GM18498 (cell line): ENCODE results near the gene ZCCHC24.

Experiments used
- ATAC-seq: cut with Tn5 transposase; IDR thresholded peaks from one replicate; pipeline ENCODE4 v1.9.1; 2021; ENCODE audit warnings: mild to moderate bottlenecking, moderate library complexity; ENCODE audit not compliant: unreplicated experiment

Gene ZCCHC24

GRCh38 chr10:79433324-79434222, 11.9 kb downstream of the ZCCHC24 start:
- no peak for ATAC-seq

- ATAC-seq = no peak
These were observed 13.3 kb downstream of the ZCCHC24 start for GRCh38 chr10:79431891-79432831.

GRCh38 chr10:79431428-79431827, 14.0 kb downstream of the ZCCHC24 start:
- no peak for ATAC-seq

- ATAC-seq = no peak
These were observed 14.5 kb downstream of the ZCCHC24 start for GRCh38 chr10:79430936-79431335.

GRCh38 chr10:79430325-79430905, 15.0 kb downstream of the ZCCHC24 start:
- no peak for ATAC-seq

GRCh38 chr10:79429751-79430150, 15.7 kb downstream of the ZCCHC24 start:
- no peak for ATAC-seq

- ATAC-seq = no peak
These were observed 17.5 kb downstream of the ZCCHC24 start for GRCh38 chr10:79427965-79428364.

- ATAC-seq = no peak
These were observed 20.3 kb downstream of the ZCCHC24 start for GRCh38 chr10:79425074-79425532.

GRCh38 chr10:79424221-79425073, 21.0 kb downstream of the ZCCHC24 start:
- no peak for ATAC-seq

- ATAC-seq = no peak
These were observed 23.1 kb downstream of the ZCCHC24 start for GRCh38 chr10:79422178-79422892.

GRCh38 chr10:79420974-79421688, 24.3 kb downstream of the ZCCHC24 start:
- ATAC-seq = no peak

- ATAC-seq = no peak
These were observed 26.4 kb downstream of the ZCCHC24 start for GRCh38 chr10:79418886-79419595.

GRCh38 chr10:79418274-79418673, 27.1 kb downstream of the ZCCHC24 start:
- ATAC-seq = no peak

- ATAC-seq = no peak
These were observed 27.7 kb downstream of the ZCCHC24 start for GRCh38 chr10:79417731-79418130.

GRCh38 chr10:79417266-79417665, 28.2 kb downstream of the ZCCHC24 start:
- no peak for ATAC-seq

GRCh38 chr10:79416578-79417255, 28.7 kb downstream of the ZCCHC24 start:
- no peak for ATAC-seq

- no peak for ATAC-seq
These were observed 29.5 kb downstream of the ZCCHC24 start for GRCh38 chr10:79415736-79416577.
